Measurements from ENCODE around the gene SPCS2.
A peak's percentile ranks its signal among the peaks of the same experiment; 100 is the strongest.

The SPCS2 gene

GRCh38 chr11:74948898-74949752, at the start of gene SPCS2, which contains the start of gene XRRA1:
Gene SPCS2 (plus strand): TSS chr11:74949266. CDS start chr11:74949286, 20 bp downstream.
Gene XRRA1 (minus strand): TSS chr11:74949091. CDS start chr11:74940878, 8,213 bp downstream.
- peak; percentile 94 for DNase-seq

GRCh38 chr11:74902342-74902741, 46.7 kb upstream of the SPCS2 start:
- DNase-seq = no peak

DNA sequence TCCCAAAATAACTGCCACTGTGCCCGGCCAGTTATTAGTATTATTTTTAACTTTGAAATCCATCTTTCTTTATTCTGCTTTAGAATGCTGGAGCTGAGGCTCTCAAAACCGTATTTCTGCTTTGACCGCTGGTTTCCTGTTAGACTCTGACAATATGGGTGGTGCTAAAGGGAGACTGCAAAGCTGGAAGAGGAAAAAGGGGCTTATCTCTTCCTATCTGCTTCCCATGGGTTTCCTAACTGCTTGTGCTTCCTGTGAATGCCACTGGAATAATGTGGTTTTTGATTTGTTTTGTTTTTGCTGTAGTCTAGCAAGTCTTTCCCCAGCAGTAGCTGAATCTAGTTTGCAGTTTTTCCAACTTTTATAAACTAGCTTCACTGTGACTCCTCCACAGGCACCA, 43.7 kb upstream of the SPCS2 start:
- DNase-seq = no peak

GRCh38 chr11:74909385-74909784, 39.7 kb upstream of the SPCS2 start:
- DNase-seq = no peak

DNA sequence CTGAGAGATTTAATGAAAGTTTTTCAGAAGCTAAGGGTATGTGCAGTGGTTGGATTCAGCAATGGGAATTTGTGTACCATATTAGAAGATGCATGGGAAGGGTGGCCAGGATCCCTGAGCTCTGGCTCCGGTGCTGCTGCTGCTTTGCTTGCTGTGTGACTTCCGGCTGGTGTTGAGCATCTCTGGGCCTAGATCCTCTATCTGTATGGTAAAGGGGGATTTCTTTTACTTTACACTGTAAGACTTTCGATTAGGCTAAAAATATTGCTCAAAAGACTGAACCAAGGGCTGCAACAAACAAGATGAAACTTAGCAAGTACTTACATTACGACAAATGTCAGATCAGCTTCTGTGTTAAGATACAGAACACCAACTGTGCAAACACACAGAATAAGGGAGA, 39.3 kb upstream of the SPCS2 start:
- no peak for DNase-seq

DNA sequence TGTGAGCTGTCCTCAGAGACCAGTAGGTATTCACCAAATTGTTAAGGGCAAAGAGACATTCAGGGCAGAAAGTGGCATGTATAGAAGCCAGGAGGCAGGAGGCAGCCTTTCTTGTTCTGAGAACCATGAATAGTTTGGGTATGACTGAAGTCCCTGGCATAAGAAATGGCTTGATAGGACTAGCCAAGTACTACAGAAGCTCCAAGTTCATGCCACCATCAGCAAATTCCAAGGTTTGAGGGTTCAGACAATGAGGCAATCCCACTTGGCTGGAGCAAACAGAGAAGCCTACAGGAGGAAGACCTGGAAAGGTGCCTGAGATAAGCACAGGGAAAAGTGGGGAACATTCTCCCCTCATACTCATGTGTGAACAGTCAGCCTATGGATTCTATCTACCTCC, 25.9 kb upstream of the SPCS2 start:
- DNase-seq = no peak

GRCh38 chr11:74925281-74925680, 23.8 kb upstream of the SPCS2 start:
- no peak for DNase-seq

DNA sequence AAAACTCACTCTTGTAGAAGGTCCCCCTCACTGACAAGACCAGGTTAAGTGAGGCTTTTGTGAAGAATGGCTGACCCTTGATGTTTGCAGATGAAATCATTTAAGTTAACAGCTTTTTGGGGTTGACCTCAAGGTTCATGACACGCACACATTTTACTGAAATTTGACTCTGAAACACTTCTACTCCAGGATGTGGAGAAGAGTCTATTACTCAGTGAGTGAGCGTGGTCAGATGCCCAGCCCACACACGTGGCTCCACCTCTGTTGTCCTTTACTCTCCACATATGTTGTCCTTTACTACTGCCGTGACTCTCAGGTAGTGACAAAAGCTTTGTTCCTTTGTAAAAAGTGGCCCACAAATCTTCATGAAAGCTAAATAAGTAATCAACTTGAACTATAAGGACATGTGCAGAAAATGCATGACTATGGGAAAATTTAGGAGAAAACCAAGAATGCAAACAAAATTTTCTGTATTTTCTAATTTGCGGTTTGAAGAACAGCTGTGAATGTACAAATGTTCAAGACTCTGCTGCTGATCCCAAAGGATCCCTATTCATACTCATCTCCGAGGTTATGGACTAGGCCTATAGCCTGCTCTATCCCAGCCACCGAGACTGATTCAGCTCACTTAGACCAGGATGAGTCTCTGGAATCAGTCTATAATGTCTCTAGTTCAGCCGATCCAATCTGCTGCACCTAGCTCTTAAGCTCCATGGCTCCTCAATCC, 22.6 kb upstream of the SPCS2 start:
- no peak for DNase-seq

DNA sequence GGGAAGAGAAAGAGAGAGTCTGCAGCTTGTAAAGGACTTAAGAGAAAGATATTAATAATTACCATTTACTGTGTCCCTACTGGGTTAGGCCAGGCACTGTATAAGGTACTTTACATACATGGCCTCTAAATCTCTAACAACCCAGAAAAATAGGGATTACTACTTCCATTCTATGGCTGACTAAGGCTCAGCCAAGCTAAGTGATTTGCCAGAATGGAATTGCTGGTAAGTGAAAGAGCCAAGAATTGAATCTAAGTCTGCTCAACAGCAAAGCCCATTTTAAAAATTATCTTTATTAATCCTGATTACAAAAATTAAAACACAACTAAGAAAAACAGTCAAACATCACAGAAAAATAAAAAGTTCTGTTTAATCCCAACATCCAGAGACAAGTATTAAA, 21.6 kb upstream of the SPCS2 start:
- no peak for DNase-seq

- peak; percentile 81 for DNase-seq
Measured at GRCh38 chr11:74929431-74930363, 19.4 kb upstream of the SPCS2 start.

- no peak for DNase-seq
Measured at GRCh38 chr11:74932169-74932568, 16.9 kb upstream of the SPCS2 start.

DNA sequence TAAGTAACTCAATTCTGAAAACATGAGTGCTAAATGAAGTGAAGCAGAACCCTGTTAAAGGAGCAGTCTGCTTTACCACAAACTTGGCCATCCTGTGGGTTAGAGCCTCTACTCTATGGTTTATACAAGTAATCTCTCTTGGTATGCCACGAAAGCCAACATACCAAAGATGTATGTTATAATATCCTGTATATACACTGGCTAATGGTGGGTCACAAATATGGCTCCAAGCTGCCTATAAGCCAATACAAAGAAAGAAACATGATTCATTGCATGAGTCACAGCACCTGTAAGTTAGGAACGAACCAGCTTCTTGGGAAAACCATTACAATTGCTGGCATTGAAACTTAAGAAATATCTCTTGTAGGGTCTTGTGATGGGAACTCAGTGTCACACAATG, 16.3 kb upstream of the SPCS2 start:
- DNase-seq = no peak

DNA sequence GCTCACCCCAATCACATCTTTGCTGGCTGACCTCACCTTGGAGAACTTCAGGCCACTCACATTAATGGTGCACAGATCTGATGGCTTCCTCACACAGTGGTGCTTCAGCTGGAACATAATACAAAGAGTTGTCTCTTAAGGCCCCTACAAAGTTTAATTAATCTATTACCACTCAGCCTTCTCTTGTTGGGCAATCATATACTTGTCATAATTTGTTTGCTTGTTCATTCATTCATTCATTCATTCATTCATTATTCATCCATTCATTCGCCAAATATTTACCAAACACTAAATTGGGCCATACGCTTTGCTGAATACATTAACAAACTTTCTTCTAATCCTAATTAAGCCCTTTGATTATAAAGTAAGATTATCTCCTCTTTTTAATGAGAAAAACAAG, 15.3 kb upstream of the SPCS2 start:
- DNase-seq = no peak

- DNase-seq = no peak
Measured at GRCh38 chr11:74935285-74935684, 13.8 kb upstream of the SPCS2 start.

- no peak for DNase-seq
Measured at GRCh38 chr11:74936087-74936486, 13.0 kb upstream of the SPCS2 start.

- no peak for DNase-seq
Measured at GRCh38 chr11:74936976-74937375, 12.1 kb upstream of the SPCS2 start.

DNA sequence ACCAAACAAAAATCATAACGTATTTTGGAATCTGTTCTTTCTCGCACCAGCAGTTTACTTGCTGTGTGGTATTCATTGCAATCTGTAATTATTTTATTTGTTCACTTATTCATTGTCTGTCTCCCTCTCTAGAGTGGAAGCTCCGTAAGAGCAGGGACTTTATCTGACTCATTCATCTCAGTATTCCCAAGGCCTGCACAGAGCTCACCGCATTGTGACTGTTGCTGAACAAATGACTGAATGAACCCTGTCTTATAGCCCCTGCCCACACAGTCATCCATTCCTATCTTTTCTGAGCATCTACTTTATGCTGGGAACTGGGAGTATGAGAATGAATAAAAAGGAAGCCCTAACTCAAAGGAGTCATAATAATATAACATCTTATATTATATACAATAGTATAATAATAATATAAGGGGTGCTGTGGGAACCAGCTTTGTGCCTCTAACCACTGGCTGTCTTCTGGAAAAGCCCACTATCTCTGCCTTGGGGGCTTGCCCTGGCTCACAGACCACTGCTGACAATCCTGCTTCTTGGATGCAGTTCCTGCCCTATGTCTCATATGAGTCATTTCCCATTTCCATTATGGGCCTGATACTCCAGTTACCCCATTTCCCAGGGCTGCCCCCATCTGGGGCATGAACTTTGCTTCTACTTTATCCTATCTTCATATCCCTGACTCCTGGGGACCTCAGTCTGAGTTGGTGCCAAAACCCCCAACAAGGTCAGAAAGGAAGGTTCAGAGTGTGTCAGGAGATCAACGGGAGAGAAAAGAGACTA, 11.2 kb upstream of the SPCS2 start:
- no peak for DNase-seq

DNA sequence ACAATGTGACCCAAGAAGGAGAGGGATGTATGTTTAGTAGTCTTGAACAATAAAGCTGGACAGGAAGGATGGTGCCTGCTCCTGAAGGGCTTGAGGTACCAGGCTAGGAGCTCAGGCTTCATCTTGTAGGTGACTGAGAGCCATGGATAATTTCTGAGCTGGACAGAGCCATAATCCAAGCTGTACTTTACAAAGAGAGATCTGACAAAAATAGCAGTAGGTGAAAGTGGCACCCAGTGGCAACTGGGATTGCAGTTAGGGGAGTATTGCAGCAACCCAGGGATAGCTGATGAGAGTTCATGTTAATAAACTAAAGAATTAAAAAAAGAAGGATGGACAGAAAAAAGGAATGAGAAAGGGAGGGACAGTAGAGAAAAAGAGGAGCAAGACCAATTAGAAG, 7.6 kb upstream of the SPCS2 start:
- DNase-seq = no peak

GRCh38 chr11:74942073-74942759, 6.8 kb upstream of the SPCS2 start:
- DNase-seq = no peak

- peak; percentile 83 for DNase-seq
Measured at GRCh38 chr11:74948546-74948897, 544 bp upstream of the SPCS2 start.

DNA sequence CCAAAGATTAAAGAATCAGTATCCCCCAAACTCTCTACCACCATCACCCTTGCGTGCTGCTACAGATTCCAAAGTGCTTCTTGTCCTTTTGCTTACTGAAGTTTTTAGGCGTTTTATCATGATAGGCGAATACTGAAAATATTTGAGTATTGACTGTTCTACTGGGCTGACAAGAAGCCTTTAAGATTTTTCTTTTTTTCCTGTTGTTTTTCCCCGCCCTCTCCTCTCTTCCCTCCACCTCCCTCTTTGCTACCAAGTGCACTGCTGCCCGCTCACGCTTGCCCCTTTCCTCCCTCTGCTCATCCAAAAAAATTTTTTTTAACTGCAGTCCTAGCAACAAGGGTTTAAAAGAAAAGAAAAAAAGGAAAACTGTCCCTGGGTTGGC, 679 bp downstream of the SPCS2 start:
- no peak for DNase-seq

Data from KG1 (cell line).